Muscle of leg (tissue), 11 donors: Measurements from ENCODE around the gene SYNGR3. TPM values are rescaled to one million over a fixed set of nuclear protein-coding genes. Genes with fewer than 3 reads are reported as not detected.
A peak's percentile ranks its signal among the peaks of the same experiment; 100 is the strongest.

Experiments
- DNase-seq: peaks from one replicate; pipeline ENCODE4 v3.0.0; 2013
- H3K27ac ChIP-seq: one replicate; pipeline ENCODE4 v1.5.1; 2013; ENCODE audit warnings: mild to moderate bottlenecking, low read length, control low read depth
- H3K27me3 ChIP-seq: one replicate; pipeline ENCODE4 v1.6.1; 2013; ENCODE audit warnings: low read length; ENCODE audit not compliant: control insufficient read depth, insufficient read depth
- H3K36me3 ChIP-seq: one replicate; pipeline ENCODE4 v1.6.1; 2013; ENCODE audit warnings: low read length; ENCODE audit not compliant: control insufficient read depth, insufficient read depth
- H3K4me1 ChIP-seq: one replicate; pipeline ENCODE4 v1.6.1; 2013; ENCODE audit warnings: low read length; ENCODE audit not compliant: control insufficient read depth, insufficient read depth
- H3K4me3 ChIP-seq: one replicate; pipeline ENCODE4 v1.5.1; 2013; ENCODE audit warnings: low read length, control low read depth
- H3K9me3 ChIP-seq: replicated peaks from 2 replicates; pipeline ENCODE4 v1.6.1; 2013; ENCODE audit warnings: low read depth, low read length; ENCODE audit not compliant: control insufficient read depth
- WGBS: methylation state at CpG from one replicate; pipeline ENCODE4 v1.1.5; 2013; ENCODE audit warnings: missing lambda C conversion rate; ENCODE audit not compliant: insufficient coverage; 5-methylcytosine and 5-hydroxymethylcytosine counted together
- polyA plus RNA-seq, 8 donors: library from polyadenylated mRNA; unstranded; fragments of 120-200 nt; gene quantifications; one replicate each; pipeline versions ENCODE4 v1.2.1 to v1.2.3, GENCODE V29; 2013; ENCODE audit warnings: inconsistent platforms in 1 of 8, low replicate concordance in 1 of 8; ENCODE audit not compliant: insufficient read length in 8 of 8, insufficient read depth in 1 of 8
- total RNA-seq: library from RNA; stranded (reverse); fragments of 120-200 nt; gene quantifications from one replicate; pipeline ENCODE4 v1.2.4, GENCODE V29; 2013

SYNGR3 gene
- total and polyA plus RNA-seq, 9 donors, result 0.70 to 1.5 (median 1.2) TPM

GRCh38 chr16:2003231-2003826 lies 13.6 kb downstream of the SYNGR3 start:
- no peaks in the 10 kb centered on the region for H3K9me3 ChIP-seq
- 82% methylated on average over 6 of the region's 8 CpGs for WGBS
- no peak for DNase-seq
- peak overlapping the region; percentile 67 for H3K27ac ChIP-seq
- H3K27me3 ChIP-seq, result no peaks in the 10 kb centered on the region
- H3K36me3 ChIP-seq, result peaks cover 65% of the 10 kb centered on the region
- H3K4me3 ChIP-seq, result no peak overlapping the region
- peaks cover 61% of the 10 kb centered on the region for H3K4me1 ChIP-seq

- Histone ChIP-seq H3K27me3 (no peaks in the 10 kb centered on the region), H3K27ac (peak overlapping the region; percentile 78), H3K9me3 (no peaks in the 10 kb centered on the region), H3K4me1 (peaks cover 68% of the 10 kb centered on the region), H3K36me3 (peaks cover 58% of the 10 kb centered on the region), H3K4me3 (no peak overlapping the region)
- WGBS, result 19% methylated on average over 36 of the region's 36 CpGs
- peak; percentile 95 for DNase-seq
Measured at GRCh38 chr16:2003827-2004641, 14.3 kb downstream of the SYNGR3 start.

GRCh38 chr16:2004795-2005517 lies 15.2 kb downstream of the SYNGR3 start:
- WGBS, result 61% methylated on average over 25 of the region's 34 CpGs

GRCh38 chr16:2005646-2006045 lies 15.9 kb downstream of the SYNGR3 start:
- peaks cover 76% of the 10 kb centered on the region for H3K4me1 ChIP-seq
- no peaks in the 10 kb centered on the region for H3K27me3 ChIP-seq
- no peaks in the 10 kb centered on the region for H3K9me3 ChIP-seq
- no peak for DNase-seq
- peak overlapping the region; percentile 3 for H3K27ac ChIP-seq
- WGBS, result 86% methylated on average over 21 of the region's 21 CpGs
- H3K4me3 ChIP-seq, result no peak overlapping the region
- H3K36me3 ChIP-seq, result peaks cover 43% of the 10 kb centered on the region

More at GRCh38 chr16:2004795-2005517, 15.2 kb downstream of the SYNGR3 start:
- Histone ChIP-seq H3K9me3 (no peaks in the 10 kb centered on the region), H3K4me1 (peaks cover 69% of the 10 kb centered on the region), H3K27ac (peak overlapping the region; percentile 78), H3K27me3 (no peaks in the 10 kb centered on the region), H3K36me3 (peaks cover 49% of the 10 kb centered on the region), H3K4me3 (no peak overlapping the region)
- no peak for DNase-seq

GRCh38 chr16:2006317-2006716 lies 16.5 kb downstream of the SYNGR3 start:
- H3K36me3 ChIP-seq, result peaks cover 36% of the 10 kb centered on the region
- DNase-seq, result no peak
- H3K9me3 ChIP-seq, result no peaks in the 10 kb centered on the region
- WGBS, result 90% methylated on average over 8 of the region's 8 CpGs
- H3K27me3 ChIP-seq, result no peaks in the 10 kb centered on the region
- no peak overlapping the region for H3K4me3 ChIP-seq
- peak overlapping the region; percentile 3 for H3K27ac ChIP-seq
- peaks cover 77% of the 10 kb centered on the region for H3K4me1 ChIP-seq

GRCh38 chr16:2007081-2007836 lies 17.5 kb downstream of the SYNGR3 start:
- no peak overlapping the region for H3K27ac ChIP-seq
- no peaks in the 10 kb centered on the region for H3K9me3 ChIP-seq
- WGBS, result 53% methylated on average over 13 of the region's 16 CpGs
- no peak overlapping the region for H3K4me3 ChIP-seq
- no peaks in the 10 kb centered on the region for H3K27me3 ChIP-seq
- peaks cover 27% of the 10 kb centered on the region for H3K36me3 ChIP-seq
- no peak for DNase-seq
- peaks cover 75% of the 10 kb centered on the region for H3K4me1 ChIP-seq

GRCh38 chr16:2008009-2008526 lies 18.3 kb downstream of the SYNGR3 start:
- Histone ChIP-seq H3K27ac (peak overlapping the region; percentile 77), H3K4me3 (no peak overlapping the region)

GRCh38 chr16:2008631-2009163 lies 18.9 kb downstream of the SYNGR3 start:
- Histone ChIP-seq H3K9me3 (no peaks in the 10 kb centered on the region), H3K4me1 (peaks cover 60% of the 10 kb centered on the region), H3K27me3 (no peaks in the 10 kb centered on the region), H3K4me3 (peak overlapping the region; percentile 65), H3K36me3 (peaks cover 13% of the 10 kb centered on the region), H3K27ac (peak overlapping the region; percentile 77)
- 3% methylated on average over 14 of the region's 23 CpGs for WGBS
- DNase-seq, result no peak

More at GRCh38 chr16:2008009-2008526, 18.3 kb downstream of the SYNGR3 start:
- H3K27me3 ChIP-seq, result no peaks in the 10 kb centered on the region
- DNase-seq, result no peak
- H3K36me3 ChIP-seq, result peaks cover 19% of the 10 kb centered on the region
- no peaks in the 10 kb centered on the region for H3K9me3 ChIP-seq
- peaks cover 67% of the 10 kb centered on the region for H3K4me1 ChIP-seq
- 52% methylated on average over 10 of the region's 15 CpGs for WGBS

- no peak for DNase-seq
- peaks cover 55% of the 10 kb centered on the region for H3K4me1 ChIP-seq
- no peaks in the 10 kb centered on the region for H3K9me3 ChIP-seq
- under 1% methylated on average over 55 of the region's 55 CpGs for WGBS
- peak overlapping the region; percentile 65 for H3K4me3 ChIP-seq
- H3K27ac ChIP-seq, result peak overlapping the region; percentile 77
- H3K27me3 ChIP-seq, result no peaks in the 10 kb centered on the region
- H3K36me3 ChIP-seq, result peaks cover 13% of the 10 kb centered on the region
Measured at GRCh38 chr16:2009164-2009711, 19.5 kb downstream of the SYNGR3 start.
